Measurements from ENCODE around the gene NBEA. TPM values are rescaled to one million over a fixed set of nuclear protein-coding genes. Genes with fewer than 3 reads are reported as not detected.

NBEA gene
- total RNA-seq, 4 donors from 2014 or later: 1.4 to 14.9 (median 4.1) TPM

- H3K4me3 ChIP-seq: no peak overlapping the region
These were observed 764.2 kb downstream of the NBEA start for GRCh38 chr13:35706281-35706680.

GRCh38 chr13:35706721-35707120 is 764.7 kb downstream of the NBEA start:
- H3K9me3 ChIP-seq: no peaks in the 10 kb centered on the region
- no peaks in the 10 kb centered on the region for H3K36me3 ChIP-seq
- no peak for DNase-seq
- H3K27ac ChIP-seq: no peak overlapping the region
- no peak overlapping the region for H3K4me3 ChIP-seq
- no peaks in the 10 kb centered on the region for H3K4me1 ChIP-seq
- TF ChIP-seq, protein P1, sequence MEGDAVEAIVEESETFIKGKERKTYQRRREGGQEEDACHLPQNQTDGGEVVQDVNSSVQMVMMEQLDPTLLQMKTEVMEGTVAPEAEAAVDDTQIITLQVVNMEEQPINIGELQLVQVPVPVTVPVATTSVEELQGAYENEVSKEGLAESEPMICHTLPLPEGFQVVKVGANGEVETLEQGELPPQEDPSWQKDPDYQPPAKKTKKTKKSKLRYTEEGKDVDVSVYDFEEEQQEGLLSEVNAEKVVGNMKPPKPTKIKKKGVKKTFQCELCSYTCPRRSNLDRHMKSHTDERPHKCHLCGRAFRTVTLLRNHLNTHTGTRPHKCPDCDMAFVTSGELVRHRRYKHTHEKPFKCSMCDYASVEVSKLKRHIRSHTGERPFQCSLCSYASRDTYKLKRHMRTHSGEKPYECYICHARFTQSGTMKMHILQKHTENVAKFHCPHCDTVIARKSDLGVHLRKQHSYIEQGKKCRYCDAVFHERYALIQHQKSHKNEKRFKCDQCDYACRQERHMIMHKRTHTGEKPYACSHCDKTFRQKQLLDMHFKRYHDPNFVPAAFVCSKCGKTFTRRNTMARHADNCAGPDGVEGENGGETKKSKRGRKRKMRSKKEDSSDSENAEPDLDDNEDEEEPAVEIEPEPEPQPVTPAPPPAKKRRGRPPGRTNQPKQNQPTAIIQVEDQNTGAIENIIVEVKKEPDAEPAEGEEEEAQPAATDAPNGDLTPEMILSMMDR (IDR thresholded peaks at IDR 0.05): no peak
- no peak for TF ChIP-seq POLR2A (IDR thresholded peaks at IDR 0.05)
- H3K27me3 ChIP-seq: no peaks in the 10 kb centered on the region

More at GRCh38 chr13:35706281-35706680, 764.2 kb downstream of the NBEA start:
- Histone ChIP-seq H3K4me1 (no peaks in the 10 kb centered on the region), H3K36me3 (no peaks in the 10 kb centered on the region), H3K9me3 (no peaks in the 10 kb centered on the region), H3K27ac (no peak overlapping the region), H3K27me3 (no peaks in the 10 kb centered on the region)
- no peak for DNase-seq
- TF ChIP-seq, protein P1 (IDR thresholded peaks at IDR 0.05): no peak
- TF ChIP-seq POLR2A (IDR thresholded peaks at IDR 0.05): no peak

GRCh38 chr13:35711909-35712308 is 769.8 kb downstream of the NBEA start:
- H3K9me3 ChIP-seq: no peaks in the 10 kb centered on the region
- TF ChIP-seq, protein P1 (IDR thresholded peaks at IDR 0.05): no peak
- TF ChIP-seq POLR2A (IDR thresholded peaks at IDR 0.05): no peak
- H3K4me3 ChIP-seq: no peak overlapping the region
- H3K4me1 ChIP-seq: no peaks in the 10 kb centered on the region
- H3K36me3 ChIP-seq: no peaks in the 10 kb centered on the region
- no peaks in the 10 kb centered on the region for H3K27me3 ChIP-seq
- DNase-seq: no peak
- no peak overlapping the region for H3K27ac ChIP-seq

DNA sequence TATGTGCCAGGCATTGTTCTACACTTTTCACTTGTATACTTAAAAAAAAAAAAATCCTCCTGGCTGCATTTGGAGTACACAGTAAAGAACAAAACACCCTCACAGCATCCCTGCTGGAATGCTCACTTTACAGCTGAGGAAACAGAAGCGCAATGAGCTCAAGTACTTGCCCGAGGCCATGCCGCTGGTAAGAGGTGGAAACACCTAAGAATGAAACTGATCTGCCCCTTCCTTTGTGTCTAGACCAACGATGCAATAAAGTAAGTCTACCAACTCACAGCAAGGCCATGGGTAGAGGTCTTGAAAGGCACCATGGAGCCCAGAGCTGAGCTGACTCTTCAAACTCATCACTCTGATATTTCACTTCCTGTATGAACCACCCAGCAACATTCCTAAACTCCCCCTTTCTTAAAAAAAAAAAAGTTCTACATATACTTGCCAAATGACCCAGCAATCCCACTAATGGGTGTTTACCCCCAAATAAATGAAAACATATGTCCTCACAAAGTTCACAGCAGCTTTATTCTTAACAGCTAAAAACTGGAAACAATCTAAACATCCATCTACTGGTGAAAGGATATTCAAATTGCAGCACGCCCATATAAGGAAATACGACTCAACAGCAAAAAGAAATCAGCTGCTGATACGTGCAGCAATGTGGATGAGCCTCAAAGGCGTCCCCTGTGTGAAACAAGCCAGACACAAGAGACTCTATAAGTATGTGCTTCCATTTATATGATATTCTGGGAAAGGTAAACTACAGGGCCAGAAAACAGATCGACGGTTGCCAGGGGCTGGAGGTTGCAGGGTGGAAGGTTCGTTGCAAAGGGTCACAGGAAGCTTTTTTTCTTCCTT is 771.1 kb downstream of the NBEA start:
- DNase-seq: no peak
- Histone ChIP-seq H3K4me3 (no peak overlapping the region), H3K36me3 (no peaks in the 10 kb centered on the region), H3K9me3 (no peaks in the 10 kb centered on the region), H3K27ac (no peak overlapping the region), H3K4me1 (no peaks in the 10 kb centered on the region), H3K27me3 (no peaks in the 10 kb centered on the region)
- TF ChIP-seq, protein P1 (IDR thresholded peaks at IDR 0.05): no peak
- TF ChIP-seq POLR2A (IDR thresholded peaks at IDR 0.05): no peak

- H3K4me3 ChIP-seq: no peak overlapping the region
These were observed 772.1 kb downstream of the NBEA start for GRCh38 chr13:35714121-35714520.

More at GRCh38 chr13:35714121-35714520, 772.1 kb downstream of the NBEA start:
- DNase-seq: no peak
- Histone ChIP-seq H3K9me3 (no peaks in the 10 kb centered on the region), H3K36me3 (no peaks in the 10 kb centered on the region), H3K27me3 (no peaks in the 10 kb centered on the region), H3K27ac (no peak overlapping the region), H3K4me1 (no peaks in the 10 kb centered on the region)
- TF ChIP-seq POLR2A (IDR thresholded peaks at IDR 0.05): no peak
- TF ChIP-seq, protein P1 (IDR thresholded peaks at IDR 0.05): no peak
